H1 (cell line): ENCODE results near the gene KHDRBS2. TPM values are rescaled to one million over a fixed set of nuclear protein-coding genes. Genes with fewer than 3 reads are reported as not detected.

Experiments used
- CTCF ChIA-PET: fragments of 300-600 bp; sonication (Branson Sonifier 250); formaldehyde crosslinking; loops from one replicate; lab custom pipeline; 2021; ENCODE audit not compliant: partially characterized antibody; lab: Charles Lee
- POLR2A ChIA-PET: fragments of 300-600 bp; sonication (Branson Sonifier 250); formaldehyde crosslinking; loops from one replicate; lab custom pipeline; 2021; ENCODE audit warnings: inconsistent platforms; ENCODE audit not compliant: partially characterized antibody; lab: Charles Lee
- DNase-seq, 2 experiments: peaks; one replicate each; pipeline versions ENCODE4 v3.0.0 to v3.0.0-alpha.2; 2010 to 2022; ENCODE audit warnings: low spot score in 2 of 2, low read depth in 1 of 2, mixed read lengths in 1 of 2
- FAIRE-seq: peaks from 2 replicates; lab custom pipeline; 2011; peaks lifted over from hg19 to GRCh38; lab: Jason Lieb, UNC
- H2AFZ ChIP-seq: 2 replicates; pipeline ENCODE4 v1.8.1; 2012; ENCODE audit warnings: low read length, inconsistent platforms
- H2AK5ac ChIP-seq: 2 replicates; pipeline ENCODE4 v1.6.1; 2013; ENCODE audit warnings: low read depth, low read length
- H2BK120ac ChIP-seq: replicated peaks from 2 replicates; pipeline ENCODE3; 2013; ENCODE audit warnings: low read depth, low read length, inconsistent platforms
- H2BK12ac ChIP-seq: 2 replicates; pipeline ENCODE4 v1.6.1; 2013; ENCODE audit warnings: low read depth, low read length
- H2BK15ac ChIP-seq: 2 replicates; pipeline ENCODE4 v1.6.1; 2013; ENCODE audit warnings: low read length
- H2BK20ac ChIP-seq: 2 replicates; pipeline ENCODE4 v1.6.1; 2013; ENCODE audit warnings: low read length
- H2BK5ac ChIP-seq: 2 replicates; pipeline ENCODE4 v1.6.1; 2013; ENCODE audit warnings: low read depth, low read length
- H3K14ac ChIP-seq: 2 replicates; pipeline ENCODE4 v1.6.1; 2013; ENCODE audit warnings: inconsistent platforms; ENCODE audit not compliant: insufficient read length
- H3K18ac ChIP-seq: 2 replicates; pipeline ENCODE4 v1.6.1; 2013; ENCODE audit warnings: low read length; ENCODE audit errors: extremely low read depth
- H3K23ac ChIP-seq: 2 replicates; pipeline ENCODE4 v1.6.1; 2013; ENCODE audit warnings: inconsistent platforms; ENCODE audit not compliant: insufficient read length
- H3K23me2 ChIP-seq: 2 replicates; pipeline ENCODE4 v1.6.1; 2013; ENCODE audit warnings: low read depth, low read length
- H3K27ac ChIP-seq: 2 replicates; pipeline ENCODE4 v1.6.1; 2011; ENCODE audit warnings: low read depth, low read length, inconsistent platforms
- H3K27me3 ChIP-seq, 4 experiments: replicated peaks in 1 of 4; 1 replicate in 1 of 4; 2 replicates in 3 of 4; pipeline versions ENCODE4 v1.6.1 to v1.8.1; 2011 to 2013; ENCODE audit warnings: low read length in 3 of 4, mild to moderate bottlenecking in 3 of 4, inconsistent platforms in 2 of 4, mixed read lengths in 2 of 4, moderate library complexity in 1 of 4; ENCODE audit not compliant: control insufficient read depth in 3 of 4, insufficient read depth in 3 of 4; ENCODE audit errors: extremely low read depth in 1 of 4
- H3K36me3 ChIP-seq, 4 experiments: 2 replicates each; pipeline versions ENCODE4 v1.6.1 to v1.8.1; 2011 to 2013; ENCODE audit warnings: mild to moderate bottlenecking in 4 of 4, low read length in 3 of 4, moderate library complexity in 2 of 4, control low read depth in 1 of 4, inconsistent platforms in 1 of 4; ENCODE audit not compliant: insufficient read depth in 4 of 4, control insufficient read depth in 2 of 4
- H3K4ac ChIP-seq: replicated peaks from 2 replicates; pipeline ENCODE3; 2013; ENCODE audit warnings: low read length, low read depth, mixed read lengths, inconsistent platforms; ENCODE audit not compliant: insufficient read length
- H3K4me1 ChIP-seq, 4 experiments: replicated peaks in 1 of 4; 1 replicate in 1 of 4; 2 replicates in 3 of 4; pipeline versions ENCODE4 v1.6.1 to v1.8.1; 2011 to 2013; ENCODE audit warnings: low read length in 3 of 4, inconsistent platforms in 2 of 4, mixed read lengths in 1 of 4; ENCODE audit not compliant: insufficient read depth in 4 of 4, control insufficient read depth in 3 of 4
- H3K4me2 ChIP-seq, 2 experiments: 2 replicates each; pipeline versions ENCODE4 v1.6.1 to v1.8.1; 2011 to 2013; ENCODE audit warnings: low read depth in 2 of 2, low read length in 2 of 2, control low read depth in 1 of 2, inconsistent platforms in 1 of 2, mild to moderate bottlenecking in 1 of 2; ENCODE audit not compliant: insufficient read depth in 1 of 2
- H3K4me3 ChIP-seq, 4 experiments: fragments of 200-600, 300-600 bp in 1 of 4; sonication (generic), shearing (Covaris generic), sonication (Bioruptor Twin) in 1 of 4; 2 replicates each; pipeline versions ENCODE4 v1.5.1 to v1.8.1; 2011 to 2016; ENCODE audit warnings: low read length in 4 of 4, low read depth in 3 of 4, control low read depth in 2 of 4, inconsistent platforms in 2 of 4, mild to moderate bottlenecking in 2 of 4, mixed read lengths in 1 of 4, moderate library complexity in 1 of 4; ENCODE audit not compliant: insufficient read depth in 2 of 4; ENCODE audit errors: extremely low read depth in 1 of 4
- H3K56ac ChIP-seq: replicated peaks from 2 replicates; pipeline ENCODE3; 2013; ENCODE audit warnings: low read depth, mild to moderate bottlenecking, mixed read lengths, low read length, inconsistent platforms; ENCODE audit not compliant: insufficient read length
- H3K79me1 ChIP-seq: 2 replicates; pipeline ENCODE4 v1.6.1; 2013; ENCODE audit warnings: low read depth, low read length, control low read depth
- H3K79me2 ChIP-seq, 2 experiments: 2 replicates each; pipeline versions ENCODE4 v1.6.1 to v1.8.1; 2012 to 2013; ENCODE audit warnings: low read length in 2 of 2, mild to moderate bottlenecking in 2 of 2, inconsistent platforms in 1 of 2; ENCODE audit not compliant: insufficient read depth in 2 of 2, control insufficient read depth in 1 of 2
- H3K9ac ChIP-seq, 4 experiments: replicated peaks in 1 of 4; 1 replicate in 1 of 4; 2 replicates in 3 of 4; pipeline versions ENCODE4 v1.6.1 to v1.8.1; 2011 to 2013; ENCODE audit warnings: low read depth in 3 of 4, low read length in 3 of 4, control low read depth in 2 of 4, mild to moderate bottlenecking in 2 of 4, moderate library complexity in 2 of 4, inconsistent platforms in 1 of 4; ENCODE audit errors: extremely low read depth in 1 of 4
- H3K9me3 ChIP-seq, 2 experiments: 2 replicates each; pipeline versions ENCODE4 v1.6.1 to v1.8.1; 2012 to 2013; ENCODE audit warnings: mild to moderate bottlenecking in 2 of 2, moderate library complexity in 2 of 2, control low read depth in 1 of 2, inconsistent platforms in 1 of 2, low read depth in 1 of 2, low read length in 1 of 2, mixed read lengths in 1 of 2; ENCODE audit not compliant: insufficient read depth in 2 of 2
- H4K20me1 ChIP-seq, 2 experiments: replicated peaks in 1 of 2; 2 replicates each; pipeline versions ENCODE3 to v1.8.1; 2011 to 2013; ENCODE audit warnings: inconsistent platforms in 2 of 2, low read length in 2 of 2, mild to moderate bottlenecking in 1 of 2; ENCODE audit not compliant: insufficient read depth in 2 of 2, control insufficient read depth in 1 of 2
- H4K5ac ChIP-seq: 2 replicates; pipeline ENCODE4 v1.6.1; 2013; ENCODE audit warnings: low read length, low read depth, mixed read lengths, inconsistent platforms; ENCODE audit not compliant: insufficient read length
- H4K8ac ChIP-seq: 2 replicates; pipeline ENCODE4 v1.8.0; 2013; ENCODE audit warnings: mild to moderate bottlenecking, moderate library complexity, low read length, inconsistent platforms; ENCODE audit not compliant: insufficient read depth; ENCODE audit errors: extremely low read depth
- H4K91ac ChIP-seq: replicated peaks from 2 replicates; pipeline ENCODE3; 2013; ENCODE audit warnings: low read length, mixed read lengths, inconsistent platforms; ENCODE audit not compliant: insufficient read length
- CHD1 ChIP-seq: IDR thresholded peaks from 2 replicates; pipeline ENCODE4 v1.6.1; 2012; ENCODE audit warnings: low read depth, low read length, improper control_type of control experiment
- HDAC6 ChIP-seq: IDR thresholded peaks from one replicate; pipeline ENCODE4 v1.7.1; 2012; ENCODE audit warnings: low read depth, mild to moderate bottlenecking, inconsistent platforms, low read length, moderate library complexity
- PHF8 ChIP-seq: fragments of 200-600 bp; sonication (generic); conservative IDR thresholded peaks from 2 replicates; pipeline ENCODE4 v1.7.1; 2012; ENCODE audit warnings: low read depth, mild to moderate bottlenecking, inconsistent platforms, low read length, moderate library complexity
- POU5F1 ChIP-seq: IDR thresholded peaks from 2 replicates; pipeline ENCODE4 v1.6.1; 2011; ENCODE audit warnings: low read depth, mild to moderate bottlenecking, low read length, moderate library complexity
- RXRA ChIP-seq: IDR thresholded peaks from 2 replicates; pipeline ENCODE4 v1.6.1; 2011; ENCODE audit warnings: low read depth, mild to moderate bottlenecking, low read length, moderate library complexity; ENCODE audit not compliant: insufficient read depth
- SP2 ChIP-seq: IDR thresholded peaks from 2 replicates; pipeline ENCODE4 v1.6.1; 2012; ENCODE audit warnings: mild to moderate bottlenecking, low read length, inconsistent platforms
- SUZ12 ChIP-seq: fragments of 200-600 bp; sonication (generic); IDR thresholded peaks from 2 replicates; pipeline ENCODE4 v1.6.1; 2012; ENCODE audit warnings: mild to moderate bottlenecking, inconsistent platforms, low read length, moderate library complexity, mixed read lengths
- TEAD4 ChIP-seq: IDR thresholded peaks from 2 replicates; pipeline ENCODE4 v1.6.1; 2012; ENCODE audit warnings: low read depth, low read length, inconsistent platforms, mixed read lengths
- WGBS, 2 experiments: shearing (Covaris generic) in 1 of 2; methylation state at CpG; one replicate each; pipeline versions ENCODE4 v1.1.6 to v1.1.7; 2013 to 2015; ENCODE audit warnings: low lambda C conversion rate in 2 of 2, mixed read lengths in 2 of 2, inconsistent platforms in 1 of 2, low coverage in 1 of 2, missing lambda C conversion rate in 1 of 2; ENCODE audit not compliant: insufficient replicate concordance in 2 of 2, insufficient coverage in 1 of 2, insufficient read length in 1 of 2; ENCODE audit errors: extremely low coverage in 1 of 2, missing lambda C conversion rate in 1 of 2; 5-methylcytosine and 5-hydroxymethylcytosine counted together
- polyA plus RNA-seq, 7 experiments: library from polyadenylated mRNA; depleted of rRNA in 3 of 7; stranded (reverse) in 5 of 7; unstranded in 2 of 7; fragments of >200 nt in 5 of 7; fragments of 200-250 nt in 2 of 7; gene quantifications; 1 replicate in 5 of 7; 2 replicates in 1 of 7; 4 replicates in 1 of 7; pipeline versions ENCODE4 v1.2.1 to v1.2.3, GENCODE V29; 2011 to 2013; ENCODE audit warnings: missing spikeins in 2 of 7, mixed read lengths in 2 of 7
- total RNA-seq: library from RNA; stranded (reverse); fragmentation: NEBNext Ultra II Directional; extraction: Animal tissue kit (Norgen Biotek cat#: 25700); gene quantifications from 2 replicates; pipeline ENCODE4 v1.2.1, GENCODE V29; 2021

Gene KHDRBS2
- total and polyA plus RNA-seq, 2 of the 8 experiments (the other 6 are each of a cell fraction or from before 2014, with no cell fraction given) = 5.2 to 7.7 TPM

- DNase-seq = no peak
- Histone ChIP-seq H4K91ac (no peak overlapping the region), H3K18ac (no peak overlapping the region), H3K4me1 (no peaks in the 10 kb centered on the region), H3K56ac (no peak overlapping the region), H3K14ac (no peak overlapping the region), H2AFZ (no peak overlapping the region), H3K9me3 (no peaks in the 10 kb centered on the region), H3K4me2 (no peak overlapping the region), H3K9ac (no peak overlapping the region), H3K79me2 (no peaks in the 10 kb centered on the region), H2AK5ac (no peak overlapping the region), H2BK120ac (no peak overlapping the region), H2BK12ac (no peak overlapping the region), H4K8ac (no peak overlapping the region), H3K23me2 (no peaks in the 10 kb centered on the region), H3K36me3 (no peaks in the 10 kb centered on the region), H2BK20ac (no peak overlapping the region), H3K27me3 (no peaks in the 10 kb centered on the region), H3K27ac (no peak overlapping the region), H3K79me1 (no peaks in the 10 kb centered on the region), H4K5ac (no peak overlapping the region), H2BK5ac (no peak overlapping the region), H2BK15ac (no peak overlapping the region), H3K4me3 (no peak overlapping the region), H4K20me1 (no peaks in the 10 kb centered on the region), H3K4ac (no peak overlapping the region), H3K23ac (no peak overlapping the region)
- POLR2A ChIA-PET = no interaction called here
- WGBS, 2 experiments = 96% methylated on average over 3 of the region's 3 CpGs; no CpG with 5 or more reads in 1 of the 2 experiments
- FAIRE-seq = no peak
- CTCF ChIA-PET = no interaction called here
- TF ChIP-seq RXRA = no peak
- no peak for TF ChIP-seq CHD1
- TF ChIP-seq SUZ12 = no peak
- no peak for TF ChIP-seq TEAD4
- TF ChIP-seq PHF8 = no peak
- TF ChIP-seq SP2 = no peak
- no peak for TF ChIP-seq POU5F1
- no peak for TF ChIP-seq HDAC6
Measured at GRCh38 chr6:62089781-62090180, 196.2 kb downstream of the KHDRBS2 start.
